ENCODE results near the gene COMTD1. TPM values are rescaled to one million over a fixed set of nuclear protein-coding genes. Genes with fewer than 3 reads are reported as not detected.

COMTD1 gene
- total and polyA plus RNA-seq, 10 of the 15 experiments (the other 5 are each of a cell fraction or from before 2014, with no cell fraction given): 0.39 to 64.3 (median 26.0) TPM

GRCh38 chr10:75210282-75211006 lies 25.3 kb downstream of the COMTD1 start, which contains the start of gene VDAC2 (continued):
- TF ChIP-seq ZBTB11 (CRISPR knock-in tag; IDR thresholded peaks at IDR 0.05) (no peak), STAT1 (conservative IDR thresholded peaks at IDR 0.05) (peak; percentile 100; the same call in 1 of the 2 replicates), ZBTB40 (IDR thresholded peaks at IDR 0.05; ENCODE audit: borderline replicate concordance) (no peak), KAT2A (conservative IDR thresholded peaks at IDR 0.05; ENCODE audit: control insufficient read depth, low read depth, low read length) (no peak), ESRRA (IDR thresholded peaks at IDR 0.05; ENCODE audit: low read length) (0 out of 2 replicates have a peak, but pooled peaks have one; percentile 53), CREM (IDR thresholded peaks at IDR 0.05; ENCODE audit: low read depth) (peak; percentile 75), NFYB (IDR thresholded peaks at IDR 0.05; ENCODE audit: insufficient read depth, low read depth, low read length) (no peak), POLR2AphosphoS5 (IDR thresholded peaks at IDR 0.05; ENCODE audit: low read length) (peak; percentile 73), TCF12 (IDR thresholded peaks at IDR 0.05; ENCODE audit: low read depth, low read length) (peak; percentile 47; the same call in 1 of the 2 replicates), BACH1 (IDR thresholded peaks at IDR 0.05; ENCODE audit: borderline replicate concordance) (peak; percentile 77; the same call in 1 of the 2 replicates), ZNF274 (IDR thresholded peaks at IDR 0.05; ENCODE audit: insufficient read depth, insufficient read length) (no peak), KDM1A (IDR thresholded peaks at IDR 0.05; ENCODE audit: borderline replicate concordance) (no peak), MYC (IDR thresholded peaks at IDR 0.05; ENCODE audit: insufficient read depth, insufficient read length, insufficient replicate concordance, low read length, severe bottlenecking) (peak; percentile 98), TCF3 (IDR thresholded peaks at IDR 0.05; ENCODE audit: borderline replicate concordance, insufficient read depth, low read depth, low read length) (peak; percentile 73; the same call in 1 of the 2 replicates), BCL3 (IDR thresholded peaks at IDR 0.05; ENCODE audit: borderline replicate concordance, insufficient read depth, low read depth, low read length, poor library complexity, severe bottlenecking) (no peak), IRF4 (IDR thresholded peaks at IDR 0.05; ENCODE audit: low read depth, low read length) (no peak), HDAC2 (IDR thresholded peaks at IDR 0.05) (no peak), USF1 (IDR thresholded peaks at IDR 0.05; ENCODE audit: borderline replicate concordance, extremely low read length, insufficient read depth, low read depth, low read length) (peak; percentile 33), CBFB (IDR thresholded peaks at IDR 0.05; ENCODE audit: low read depth) (peak; percentile 49), POLR2A (IDR thresholded peaks at IDR 0.05; ENCODE audit: low read depth, low read length) (peak; percentile 92), GABPA (IDR thresholded peaks at IDR 0.05; ENCODE audit: low read depth) (no peak)

Data from GM12878 (cell line).